HG03558 (cell line): Measurements from ENCODE around the gene PROSER2.

Experiments
- ATAC-seq: cut with Tn5 transposase; IDR thresholded peaks from one replicate; pipeline ENCODE4 v1.9.1; 2021; ENCODE audit warnings: moderate number of reproducible peaks; ENCODE audit not compliant: unreplicated experiment; ENCODE audit errors: extremely low read depth

PROSER2 gene, protein sequence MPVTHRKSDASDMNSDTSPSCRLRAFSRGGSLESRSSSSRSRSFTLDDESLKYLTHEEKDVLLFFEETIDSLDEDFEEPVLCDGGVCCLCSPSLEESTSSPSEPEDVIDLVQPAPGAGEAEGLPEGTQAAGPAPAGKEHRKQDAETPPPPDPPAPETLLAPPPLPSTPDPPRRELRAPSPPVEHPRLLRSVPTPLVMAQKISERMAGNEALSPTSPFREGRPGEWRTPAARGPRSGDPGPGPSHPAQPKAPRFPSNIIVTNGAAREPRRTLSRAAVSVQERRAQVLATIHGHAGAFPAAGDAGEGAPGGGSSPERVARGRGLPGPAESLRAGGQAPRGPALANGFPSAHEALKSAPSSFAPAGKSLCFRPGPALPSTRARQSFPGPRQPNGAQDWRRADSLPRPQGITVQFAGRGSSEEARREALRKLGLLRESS

GRCh38 chr10:11823122-11823988 is at the start of gene PROSER2:
TSS of gene PROSER2 (plus strand) at chr10:11823356. CDS start at chr10:11852078, 28,722 bp downstream.
- ATAC-seq = no peak

- ATAC-seq = no peak
Observed at GRCh38 chr10:11773761-11774441, 49.3 kb upstream of the PROSER2 start.

DNA sequence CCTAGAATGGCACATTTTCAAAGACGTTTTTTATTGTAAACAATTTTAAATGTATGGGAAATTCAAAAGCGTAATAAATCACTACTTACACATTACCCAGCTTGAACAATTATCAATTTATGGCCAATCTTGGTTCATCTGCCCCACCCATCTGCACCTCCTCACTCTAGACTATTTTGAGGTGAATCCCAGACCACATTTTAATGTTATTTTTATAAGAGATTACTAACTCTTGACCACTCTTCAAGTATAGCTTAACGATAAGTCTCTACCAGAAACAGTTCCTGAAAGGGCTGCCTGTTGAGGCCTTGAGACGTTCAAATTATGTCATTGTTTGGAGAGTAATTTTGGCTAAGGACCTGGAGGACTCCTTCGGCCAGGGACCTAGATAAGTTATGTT is 47.7 kb upstream of the PROSER2 start:
- no peak for ATAC-seq

- ATAC-seq = no peak
Observed at GRCh38 chr10:11776080-11776479, 47.1 kb upstream of the PROSER2 start.

- no peak for ATAC-seq
Observed at GRCh38 chr10:11781114-11781513, 42.0 kb upstream of the PROSER2 start.

DNA sequence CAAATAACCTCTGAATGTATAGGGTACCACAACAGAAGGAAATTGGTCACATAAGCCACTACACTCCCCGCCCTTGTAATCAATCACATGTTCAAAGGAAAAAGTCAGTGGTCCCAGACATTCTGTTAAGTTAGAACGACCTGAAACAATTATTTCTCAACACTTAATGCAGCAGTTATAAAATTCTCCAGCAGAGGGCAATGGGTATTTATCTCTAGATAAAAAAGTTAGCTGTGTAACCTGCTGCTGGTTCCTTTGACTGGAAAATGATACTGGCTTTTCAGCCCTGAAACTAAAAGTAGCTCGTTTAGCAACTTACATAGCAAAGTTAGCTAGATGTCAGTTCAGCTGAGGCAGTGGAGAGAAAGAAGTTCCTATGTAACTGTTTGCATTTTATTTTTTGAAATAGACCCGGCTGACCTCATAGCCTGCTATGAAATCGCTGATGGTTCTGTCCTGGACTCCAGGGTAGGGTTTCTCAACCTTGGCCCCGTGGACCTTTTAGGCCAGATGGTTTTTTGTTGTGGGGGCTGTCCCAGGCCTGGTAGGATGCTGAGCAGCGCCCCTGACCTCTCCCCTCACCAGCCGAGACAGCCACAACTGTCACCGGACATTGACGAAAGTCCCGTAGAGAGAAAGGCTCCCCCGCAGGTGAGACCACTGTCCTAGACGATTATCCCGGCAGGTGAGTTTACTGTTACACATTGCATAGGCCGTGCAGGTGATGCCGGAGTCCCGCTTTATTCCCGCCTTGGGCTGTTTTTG is 40.2 kb upstream of the PROSER2 start:
- ATAC-seq = peak; percentile 52

- ATAC-seq = no peak
Observed at GRCh38 chr10:11783558-11783865, 39.6 kb upstream of the PROSER2 start.

GRCh38 chr10:11787374-11787773 is 35.8 kb upstream of the PROSER2 start:
- ATAC-seq = no peak

GRCh38 chr10:11787846-11788245 is 35.3 kb upstream of the PROSER2 start:
- no peak for ATAC-seq

- ATAC-seq = no peak
Observed at GRCh38 chr10:11789306-11789705, 33.9 kb upstream of the PROSER2 start.

GRCh38 chr10:11789956-11790355 is 33.2 kb upstream of the PROSER2 start:
- ATAC-seq = no peak

- no peak for ATAC-seq
Observed at GRCh38 chr10:11793762-11794479, 29.2 kb upstream of the PROSER2 start.

GRCh38 chr10:11794566-11794965 is 28.6 kb upstream of the PROSER2 start:
- ATAC-seq = no peak

GRCh38 chr10:11795101-11795920 is 27.8 kb upstream of the PROSER2 start:
- ATAC-seq = no peak

- ATAC-seq = no peak
Observed at GRCh38 chr10:11796474-11796873, 26.7 kb upstream of the PROSER2 start.

- no peak for ATAC-seq
Observed at GRCh38 chr10:11797281-11797680, 25.9 kb upstream of the PROSER2 start.

DNA sequence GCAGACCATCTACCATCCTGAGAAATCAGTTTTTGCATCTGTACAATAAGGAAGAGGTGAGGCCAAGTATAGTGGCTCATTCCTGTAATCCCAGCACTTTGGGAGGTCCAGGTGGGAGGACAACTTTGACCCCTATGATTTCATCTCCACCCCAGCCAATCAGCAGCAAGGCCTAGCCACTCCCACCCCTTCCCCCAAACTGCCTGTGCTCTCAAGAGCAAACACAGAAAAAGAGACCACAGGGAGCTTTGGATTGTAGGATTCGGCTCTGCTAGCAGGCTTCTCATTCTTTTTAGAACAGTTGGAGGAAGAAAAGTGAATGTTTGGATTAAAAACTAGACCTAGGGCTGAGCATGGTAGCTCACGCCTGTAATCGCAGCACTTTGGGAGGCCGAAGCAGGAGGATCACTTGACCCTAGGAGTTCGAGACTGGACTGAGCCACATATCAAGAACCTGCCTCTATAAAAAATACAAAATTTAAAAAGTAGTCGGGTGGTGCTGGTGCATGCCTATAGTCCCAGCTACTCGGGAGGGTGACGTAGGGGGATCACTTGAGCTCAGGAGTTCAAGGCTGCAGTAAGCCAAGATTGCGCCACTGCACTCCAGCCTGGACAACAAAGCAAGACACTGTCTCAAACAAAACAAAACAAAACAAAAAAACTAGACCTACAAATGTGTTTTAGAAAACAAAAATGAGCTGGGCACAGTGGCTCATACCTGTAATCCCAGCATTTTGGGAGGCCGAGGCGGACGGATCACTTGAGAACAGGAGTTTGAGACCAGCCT is 25.1 kb upstream of the PROSER2 start:
- no peak for ATAC-seq
